ENCODE data around the gene ZNF74.

Gene ZNF74

DNA sequence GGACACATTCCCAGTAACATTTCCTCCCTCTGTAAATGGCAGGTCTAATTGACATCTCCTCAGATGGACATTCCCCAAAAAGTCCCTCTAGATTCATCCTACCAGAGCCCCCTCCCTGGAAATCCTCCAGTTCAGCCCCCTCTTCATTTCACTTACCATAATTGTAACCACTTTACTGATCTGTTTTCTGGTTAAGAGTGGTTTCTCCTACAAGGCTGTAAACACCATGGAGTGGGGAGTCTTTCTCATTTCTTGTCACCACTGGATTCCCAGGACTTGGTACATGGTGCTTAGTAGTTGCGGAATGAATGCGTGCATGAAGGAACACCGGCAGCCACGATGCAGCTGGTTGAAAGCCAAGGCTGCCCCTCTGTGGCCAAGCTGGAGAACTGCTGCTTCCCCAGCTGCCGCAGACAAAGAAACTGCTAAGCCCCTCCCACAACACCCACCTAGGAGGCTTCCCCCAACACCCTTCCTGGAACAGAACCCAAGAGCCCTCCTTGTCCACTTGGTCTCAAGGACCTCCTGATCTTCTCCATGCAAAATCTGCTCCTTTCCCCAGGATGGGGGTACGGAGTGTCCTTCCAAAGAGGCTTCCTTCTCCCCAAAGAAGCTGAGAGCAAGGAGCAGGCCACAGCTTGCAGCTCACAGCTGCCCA is 62.2 kb downstream of the ZNF74 start:
- H3K27ac ChIP-seq, result no peak overlapping the region

DNA sequence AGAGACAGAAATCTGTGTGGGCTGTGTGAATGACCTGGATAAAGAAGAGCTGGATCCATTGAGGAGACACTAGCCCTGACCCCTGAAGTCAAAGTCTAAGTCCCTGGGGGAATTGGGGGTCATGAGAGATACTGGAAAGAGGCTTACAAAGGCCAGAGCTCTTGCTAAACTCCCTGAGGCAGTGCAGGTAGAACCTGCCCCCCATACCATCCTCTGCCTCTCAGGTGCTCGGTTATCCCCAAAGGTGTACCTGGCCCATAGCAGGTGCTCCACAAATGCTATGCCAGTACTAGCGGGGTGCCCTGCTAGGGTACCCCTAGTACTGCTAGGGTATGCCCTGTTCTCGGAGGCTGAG is 62.7 kb downstream of the ZNF74 start:
- TF ChIP-seq, protein P1, sequence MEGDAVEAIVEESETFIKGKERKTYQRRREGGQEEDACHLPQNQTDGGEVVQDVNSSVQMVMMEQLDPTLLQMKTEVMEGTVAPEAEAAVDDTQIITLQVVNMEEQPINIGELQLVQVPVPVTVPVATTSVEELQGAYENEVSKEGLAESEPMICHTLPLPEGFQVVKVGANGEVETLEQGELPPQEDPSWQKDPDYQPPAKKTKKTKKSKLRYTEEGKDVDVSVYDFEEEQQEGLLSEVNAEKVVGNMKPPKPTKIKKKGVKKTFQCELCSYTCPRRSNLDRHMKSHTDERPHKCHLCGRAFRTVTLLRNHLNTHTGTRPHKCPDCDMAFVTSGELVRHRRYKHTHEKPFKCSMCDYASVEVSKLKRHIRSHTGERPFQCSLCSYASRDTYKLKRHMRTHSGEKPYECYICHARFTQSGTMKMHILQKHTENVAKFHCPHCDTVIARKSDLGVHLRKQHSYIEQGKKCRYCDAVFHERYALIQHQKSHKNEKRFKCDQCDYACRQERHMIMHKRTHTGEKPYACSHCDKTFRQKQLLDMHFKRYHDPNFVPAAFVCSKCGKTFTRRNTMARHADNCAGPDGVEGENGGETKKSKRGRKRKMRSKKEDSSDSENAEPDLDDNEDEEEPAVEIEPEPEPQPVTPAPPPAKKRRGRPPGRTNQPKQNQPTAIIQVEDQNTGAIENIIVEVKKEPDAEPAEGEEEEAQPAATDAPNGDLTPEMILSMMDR (conservative IDR thresholded peaks at IDR 0.05), result no peak
- H3K27ac ChIP-seq, result no peak overlapping the region

More for the DNA sequence above, 62.2 kb downstream of the ZNF74 start:
- TF ChIP-seq, protein P1 (conservative IDR thresholded peaks at IDR 0.05), result peak; percentile 97

DNA sequence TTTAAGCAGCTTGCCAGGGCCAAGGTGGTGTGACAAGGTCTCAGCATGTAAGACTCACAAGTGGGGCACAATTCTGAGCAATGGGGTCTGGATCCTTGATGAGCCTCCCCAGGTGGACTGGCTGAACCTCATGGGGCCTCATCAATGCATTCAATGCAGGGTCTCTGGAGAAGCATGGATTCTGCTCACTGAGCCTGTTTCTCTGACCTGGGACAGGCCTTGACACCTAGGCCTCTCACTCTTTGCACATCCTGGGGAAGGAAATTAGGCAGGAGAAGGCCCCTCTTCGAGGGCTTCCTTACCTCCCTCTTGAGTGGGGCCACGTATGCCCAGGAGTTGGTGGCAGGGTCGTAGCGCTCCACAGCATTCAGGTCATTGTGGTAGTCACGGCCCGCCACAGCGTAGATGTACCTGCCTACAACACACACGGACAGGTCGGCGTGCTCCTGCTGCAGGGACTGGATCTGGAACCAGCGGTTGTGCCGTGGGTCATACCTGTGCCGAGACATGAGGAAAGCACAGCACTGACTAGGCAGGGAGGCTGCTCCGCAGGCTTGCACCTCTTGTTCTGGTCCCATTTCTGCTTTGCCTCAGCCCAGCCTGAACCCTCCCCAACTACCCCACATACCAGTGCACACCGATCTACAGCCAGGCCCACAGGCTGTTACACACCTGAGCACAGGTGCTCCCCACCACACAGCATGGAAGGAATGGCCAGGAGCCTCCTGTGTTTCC is 63.7 kb downstream of the ZNF74 start:
- no peak overlapping the region for H3K27ac ChIP-seq
- TF ChIP-seq, protein P1 (conservative IDR thresholded peaks at IDR 0.05), result no peak
